HG02852 (cell line): ENCODE data around the gene SORBS2.
"Not testable (repeated sequence)": the region's sequence is repeated elsewhere in the genome, so short reads cannot be mapped to it uniquely, and the experiment has no call there.

Source experiments
- ATAC-seq: cut with Tn5 transposase; IDR thresholded peaks from one replicate; pipeline ENCODE4 v1.9.1; 2021; ENCODE audit warnings: mild to moderate bottlenecking, moderate library complexity; ENCODE audit not compliant: unreplicated experiment

Gene SORBS2

DNA sequence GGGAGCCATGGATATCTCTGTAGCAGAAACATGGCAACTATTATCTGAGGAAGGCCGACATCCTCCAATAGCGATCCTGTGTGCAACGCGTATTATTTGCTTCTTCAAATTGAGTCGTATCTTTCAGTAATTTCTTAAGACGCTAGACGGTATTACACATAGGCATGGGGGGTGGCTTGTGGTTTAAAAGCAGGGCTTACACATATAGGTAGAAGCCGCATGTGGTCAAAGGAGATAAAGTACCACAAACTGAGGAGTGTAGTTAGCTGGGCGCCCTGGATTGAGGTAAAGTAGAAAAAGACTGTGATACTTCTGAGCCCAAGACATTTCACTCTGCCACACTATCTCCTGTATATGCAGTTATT, 94.6 kb downstream of the SORBS2 start:
- no peak for ATAC-seq

DNA sequence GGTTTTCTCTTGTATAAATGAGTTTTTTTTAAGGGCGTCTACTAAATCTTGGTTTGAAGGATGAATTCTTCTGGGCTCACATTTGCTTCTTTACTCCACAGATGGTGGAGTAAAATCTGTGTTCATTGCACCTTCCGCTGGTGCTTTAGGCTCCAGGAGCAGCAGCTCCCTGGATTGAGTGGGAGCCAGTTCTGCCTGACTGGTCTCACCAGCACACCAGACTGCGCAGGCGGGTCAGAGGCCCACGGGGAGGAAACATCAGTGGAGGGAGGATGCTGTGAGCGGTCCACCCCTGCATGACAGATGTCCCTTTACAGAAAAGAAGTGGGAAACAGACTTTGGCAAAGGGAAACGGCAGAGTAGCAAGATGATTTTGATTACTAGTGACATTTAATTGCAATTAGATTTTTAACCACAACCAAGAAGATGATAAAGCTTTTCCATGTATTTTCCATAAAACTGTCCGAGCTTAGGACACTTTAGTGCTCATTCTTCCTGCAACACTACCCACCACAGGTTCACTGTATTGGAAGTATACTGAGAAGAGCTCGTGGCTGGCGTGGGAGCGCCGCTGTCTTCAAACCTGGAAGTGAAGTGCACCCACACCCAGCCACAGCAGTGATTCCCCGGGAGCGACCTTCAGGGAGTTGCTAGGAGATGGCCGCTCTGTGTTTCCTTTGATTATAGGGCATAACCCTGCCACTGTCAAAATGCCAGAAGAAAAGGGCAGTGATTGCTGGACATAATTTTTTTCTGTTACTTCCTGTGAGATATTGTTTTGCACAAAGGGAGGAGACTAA, 95.2 kb downstream of the SORBS2 start:
- ATAC-seq: no peak

DNA sequence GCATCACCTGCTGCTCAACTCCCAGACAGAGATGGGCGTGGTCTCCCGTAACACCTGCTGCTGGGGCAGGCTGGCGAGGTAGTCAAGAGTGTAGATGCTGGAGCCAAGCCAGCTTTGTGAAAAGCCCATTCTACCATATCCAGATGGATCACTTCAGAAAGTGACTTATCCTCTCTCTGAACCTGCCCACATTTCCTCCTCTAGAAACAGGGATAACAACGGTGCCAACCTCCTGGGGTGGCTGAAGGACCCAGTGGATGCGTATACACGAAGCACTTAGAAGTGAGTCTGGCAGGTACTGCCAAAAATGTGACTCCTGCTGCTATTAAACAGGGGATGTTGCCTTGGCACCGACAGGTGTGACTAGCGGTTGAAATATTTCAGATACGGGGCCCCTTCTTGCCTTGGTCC, 95.8 kb downstream of the SORBS2 start:
- no peak for ATAC-seq

DNA sequence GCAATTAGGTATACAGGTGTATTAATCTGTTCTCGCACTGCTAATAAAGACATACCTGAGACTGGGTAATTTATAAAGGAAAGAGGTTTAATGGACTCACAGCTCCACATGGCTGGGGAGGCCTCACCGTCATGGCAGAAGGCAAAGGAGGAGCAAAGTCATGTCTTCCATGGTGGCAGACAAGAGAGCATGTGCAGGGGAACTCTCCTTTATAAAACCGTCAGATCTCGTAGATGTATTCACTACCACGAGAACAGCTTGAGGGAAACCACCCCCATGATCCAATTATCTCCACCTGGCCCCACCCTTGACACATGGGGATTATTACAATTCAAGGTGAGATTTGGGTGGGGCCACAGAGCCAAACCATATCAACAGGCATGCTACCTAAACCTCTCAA, 97.5 kb downstream of the SORBS2 start:
- ATAC-seq: not testable (repeated sequence)

DNA sequence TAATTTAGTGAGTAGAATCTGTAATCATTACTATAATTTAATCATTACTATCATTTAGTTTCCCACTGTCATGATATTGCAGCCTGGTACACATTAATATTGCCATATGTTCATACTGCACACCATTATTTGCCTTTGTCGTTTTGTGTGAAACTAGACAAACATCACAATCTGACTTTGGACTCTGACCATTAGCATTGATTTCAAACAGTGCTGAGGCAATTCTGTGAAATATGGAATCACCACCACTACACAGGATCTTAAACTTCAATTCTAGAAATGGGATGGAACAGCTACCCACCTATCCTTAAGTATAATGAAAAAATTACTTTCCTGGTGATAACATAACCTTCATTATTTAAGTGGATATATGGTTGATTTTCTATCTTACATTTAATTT, 98.3 kb downstream of the SORBS2 start:
- no peak for ATAC-seq

DNA sequence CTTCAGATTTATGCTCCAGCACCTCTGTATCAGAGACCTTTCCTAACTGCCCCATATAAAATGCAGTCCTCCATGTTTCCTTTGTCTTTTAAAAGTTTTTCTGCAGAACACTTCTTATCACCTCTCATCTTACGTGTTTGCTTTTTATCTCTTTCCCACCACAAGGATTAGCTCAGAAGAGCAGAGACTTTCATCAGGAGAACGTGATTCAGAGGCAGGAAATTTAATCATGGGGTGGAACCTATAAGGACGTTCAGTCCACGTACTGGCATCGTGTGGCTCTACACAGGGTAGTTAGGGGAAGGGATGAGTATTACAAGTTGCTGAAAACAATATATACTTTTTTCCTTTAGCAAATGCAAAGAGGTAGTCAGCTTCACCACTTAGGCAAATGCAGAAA, 98.7 kb downstream of the SORBS2 start:
- no peak for ATAC-seq

DNA sequence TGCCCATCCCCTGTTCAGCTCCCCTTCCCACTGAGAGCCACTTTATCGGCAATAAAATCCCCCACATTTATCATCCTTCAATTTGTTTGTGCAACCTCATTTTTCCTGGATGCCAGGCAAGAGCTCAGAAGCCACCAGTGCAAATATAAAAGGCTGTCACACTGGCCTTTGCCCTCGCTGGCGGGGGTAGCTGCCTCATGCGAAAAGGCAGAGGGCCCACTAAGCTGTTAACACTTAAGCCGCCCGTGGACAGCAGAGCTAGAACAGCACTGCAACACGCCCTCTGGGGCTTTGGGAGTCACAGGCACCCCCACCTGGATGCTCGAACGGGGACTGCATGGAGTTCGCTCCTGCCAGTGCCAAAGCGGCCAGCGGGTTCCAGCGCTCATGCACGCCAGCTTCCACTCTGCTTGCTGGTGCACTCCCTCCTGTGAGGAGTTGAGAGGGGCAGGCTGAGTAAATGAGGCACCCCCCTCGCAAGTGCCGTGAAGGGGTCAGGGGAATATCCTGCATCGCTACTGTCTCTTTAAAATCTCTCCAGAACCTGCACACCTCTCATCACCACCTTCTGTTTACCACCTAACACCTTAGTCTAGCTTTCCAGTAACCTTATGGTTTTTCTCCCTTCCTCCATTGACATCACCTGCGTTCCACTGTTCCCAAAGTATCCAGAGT, 99.5 kb downstream of the SORBS2 start:
- no peak for ATAC-seq

DNA sequence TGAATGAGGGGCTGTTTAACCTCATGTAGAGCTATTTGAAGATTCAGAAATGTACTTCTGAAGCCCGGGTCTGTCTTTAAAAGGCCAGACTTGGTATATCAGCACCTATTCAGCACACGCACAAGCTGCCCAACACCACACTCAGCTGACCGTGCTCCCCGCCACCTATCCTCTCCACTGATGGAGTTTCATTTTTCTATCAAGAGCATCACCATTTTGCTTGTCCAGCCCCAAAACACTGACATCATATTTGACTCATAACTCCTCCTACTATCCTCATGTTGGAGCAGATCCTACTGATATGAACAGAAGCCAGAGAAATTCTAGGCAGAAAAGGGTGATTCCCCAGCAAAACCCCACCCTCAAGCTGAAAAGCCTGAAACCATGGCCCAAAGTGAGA, 100.3 kb downstream of the SORBS2 start:
- no peak for ATAC-seq

DNA sequence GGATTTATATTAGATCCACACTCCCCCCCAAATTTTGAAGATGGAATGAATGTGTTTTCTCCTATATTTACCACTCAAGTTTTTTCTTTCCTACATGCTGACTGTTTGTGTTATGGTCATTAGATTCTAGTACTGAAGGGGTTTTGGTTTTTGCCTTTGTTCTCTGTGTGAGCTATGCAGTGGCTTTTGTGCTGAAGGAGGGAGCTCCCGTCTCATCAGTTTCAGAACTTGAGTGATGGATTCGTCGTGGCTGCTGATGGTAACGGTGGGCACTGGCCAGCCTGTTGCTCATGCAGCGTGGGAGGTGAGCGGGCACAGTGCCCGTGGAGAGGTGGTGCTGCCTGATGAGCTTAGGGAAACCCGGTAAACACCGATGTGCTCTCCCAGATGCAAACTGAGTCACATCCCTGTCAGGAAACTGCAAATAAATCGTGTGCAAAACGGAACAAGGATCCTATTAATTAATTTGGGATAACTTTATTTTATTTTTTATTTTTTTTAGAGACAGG, 101.5 kb downstream of the SORBS2 start:
- no peak for ATAC-seq

DNA sequence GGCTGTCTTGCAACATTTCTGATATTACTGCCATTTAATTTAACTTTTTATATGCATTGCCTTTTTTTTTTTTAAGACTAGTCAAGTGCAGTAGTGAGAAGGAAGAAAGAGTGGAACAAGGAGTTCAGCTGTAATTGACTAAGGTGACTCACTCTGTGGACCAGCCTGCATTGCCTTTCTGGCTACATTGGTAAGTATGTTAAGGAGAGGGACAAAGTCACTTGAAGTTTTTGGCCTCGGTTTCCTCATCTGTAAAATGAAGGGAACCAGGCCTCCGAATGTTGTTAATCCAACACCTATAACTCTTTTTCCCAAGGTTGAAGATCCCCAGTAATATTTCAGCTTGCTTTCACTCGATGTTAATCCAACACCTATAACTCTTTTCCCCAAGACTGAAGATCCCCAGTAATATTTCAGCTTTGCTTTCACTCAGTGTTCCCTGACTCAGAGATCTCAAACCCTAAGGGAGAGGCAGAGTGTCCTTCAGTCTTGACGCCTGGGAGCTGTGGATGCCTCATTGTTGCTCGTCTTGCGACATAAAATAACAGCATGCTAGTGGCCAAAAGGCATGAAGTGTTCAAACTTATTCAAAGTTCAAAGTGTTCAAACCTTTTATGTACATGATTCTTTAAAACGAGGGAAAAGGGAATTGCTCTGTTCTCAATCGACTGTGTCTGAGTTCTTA, 102.0 kb downstream of the SORBS2 start:
- no peak for ATAC-seq

DNA sequence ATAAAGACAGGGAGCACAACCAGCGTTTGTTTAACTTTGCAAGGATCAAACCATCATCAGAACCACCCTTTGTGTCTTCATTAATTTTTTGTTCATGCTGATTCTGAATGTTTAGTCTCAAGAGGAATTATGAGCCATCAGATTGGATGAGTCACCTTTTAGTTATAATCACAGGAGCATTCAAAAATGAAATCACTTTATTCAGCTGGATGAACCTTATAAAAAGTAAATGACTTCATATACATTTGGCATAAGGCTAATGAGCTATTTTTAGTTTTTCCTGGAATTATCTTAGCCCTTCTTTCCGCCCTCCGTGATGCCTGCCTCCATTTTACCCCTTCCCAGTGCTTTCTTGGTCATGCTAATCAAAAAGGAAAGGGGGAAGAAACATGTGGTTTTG, 103.6 kb downstream of the SORBS2 start:
- ATAC-seq: no peak

DNA sequence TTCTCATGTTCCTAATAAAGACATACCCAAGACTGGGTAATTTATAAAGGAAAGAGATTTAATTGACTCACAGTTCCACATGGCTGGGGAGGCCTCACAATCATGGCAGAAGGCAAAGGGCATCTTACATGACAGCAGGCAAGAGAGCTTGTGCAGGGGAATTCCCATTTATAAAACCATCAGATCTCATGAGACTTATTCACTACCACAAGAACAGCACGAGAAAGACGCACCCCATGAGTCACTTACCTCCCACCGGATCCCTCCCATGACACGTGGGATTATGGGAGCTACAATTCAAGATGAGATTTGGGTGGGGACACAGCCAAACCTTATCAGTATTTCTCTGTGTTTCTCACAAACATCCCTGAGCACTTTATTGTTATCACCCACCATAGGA, 104.4 kb downstream of the SORBS2 start:
- ATAC-seq: not testable (repeated sequence)

DNA sequence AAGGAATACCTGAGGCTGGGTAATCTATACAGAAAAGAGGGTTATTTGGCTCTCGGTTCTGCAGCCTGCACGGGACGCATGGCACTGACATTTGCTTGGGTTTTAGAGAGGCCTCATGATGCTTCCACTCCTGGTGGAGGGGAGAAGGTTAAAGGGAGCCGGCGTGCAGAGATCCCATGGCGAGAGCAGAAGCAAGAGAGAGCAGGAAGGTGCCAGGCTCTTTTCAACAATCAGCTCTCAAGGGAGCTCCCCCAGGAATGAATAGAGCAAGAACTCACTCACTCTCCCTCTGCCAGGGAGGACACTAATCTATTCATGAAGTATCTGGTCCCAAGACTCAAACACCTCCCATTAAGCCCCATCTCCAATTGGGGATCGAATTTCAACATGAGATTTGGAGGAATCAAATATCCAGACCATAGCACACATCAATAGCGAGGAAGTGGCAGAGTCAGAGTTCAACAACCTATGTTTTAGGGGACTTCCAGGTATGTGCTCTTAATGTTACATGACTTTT, 109.8 kb downstream of the SORBS2 start:
- no peak for ATAC-seq

DNA sequence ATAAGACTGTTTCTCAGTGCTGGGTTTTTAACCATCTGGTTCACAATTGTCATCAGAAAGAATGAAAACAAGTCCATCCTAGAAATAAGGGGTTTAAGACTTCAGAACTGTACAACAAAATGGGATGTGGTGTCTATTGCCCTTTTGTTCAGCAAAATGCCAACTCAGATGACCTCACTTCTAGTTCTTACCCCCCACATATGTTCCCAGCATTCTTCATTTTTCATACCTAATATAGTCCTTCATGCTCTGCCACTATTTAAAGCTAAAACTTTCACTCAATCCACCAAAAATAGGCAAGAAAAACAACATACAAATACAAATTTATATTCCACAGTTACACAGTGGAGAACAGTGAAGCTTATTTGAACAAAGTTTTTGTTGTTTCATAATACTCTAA, 111.4 kb downstream of the SORBS2 start:
- ATAC-seq: no peak

DNA sequence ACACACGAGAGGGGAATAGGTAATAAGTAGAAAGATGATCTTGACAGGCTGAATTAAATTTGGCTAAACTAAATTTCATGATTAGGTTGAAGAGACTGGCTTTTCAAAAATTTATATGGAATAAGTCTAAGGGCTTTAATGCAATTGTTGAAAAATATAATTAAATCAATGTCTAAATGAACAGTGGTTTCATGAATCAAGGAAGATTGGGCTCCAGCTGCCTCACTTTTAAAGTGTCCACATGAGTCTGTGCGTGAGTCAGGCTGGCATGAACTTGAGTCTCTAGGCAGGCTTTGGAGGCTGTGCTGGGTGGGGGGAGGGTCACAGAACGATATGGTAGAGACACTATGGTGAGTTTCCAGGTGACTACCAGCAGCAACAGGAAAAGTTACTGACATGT, 111.9 kb downstream of the SORBS2 start:
- ATAC-seq: no peak

DNA sequence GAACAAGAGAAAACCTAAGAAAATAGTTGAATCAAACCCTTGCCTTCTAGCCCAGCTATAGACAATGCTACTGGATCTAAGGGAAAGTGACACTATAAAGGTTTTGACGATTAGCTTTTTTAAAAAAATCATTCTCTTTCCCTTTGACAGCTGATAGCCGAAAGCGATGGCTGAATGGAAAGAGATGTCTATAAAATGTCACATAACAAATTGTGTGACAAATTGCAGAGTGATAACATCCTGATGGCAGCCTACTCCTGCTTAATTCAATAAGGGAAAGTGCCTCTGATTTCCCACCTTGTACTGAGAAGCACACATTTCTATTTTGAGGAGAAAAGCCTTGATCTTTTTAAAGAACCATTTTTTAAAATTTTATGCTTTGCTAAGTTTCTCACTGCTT, 114.5 kb downstream of the SORBS2 start:
- no peak for ATAC-seq

DNA sequence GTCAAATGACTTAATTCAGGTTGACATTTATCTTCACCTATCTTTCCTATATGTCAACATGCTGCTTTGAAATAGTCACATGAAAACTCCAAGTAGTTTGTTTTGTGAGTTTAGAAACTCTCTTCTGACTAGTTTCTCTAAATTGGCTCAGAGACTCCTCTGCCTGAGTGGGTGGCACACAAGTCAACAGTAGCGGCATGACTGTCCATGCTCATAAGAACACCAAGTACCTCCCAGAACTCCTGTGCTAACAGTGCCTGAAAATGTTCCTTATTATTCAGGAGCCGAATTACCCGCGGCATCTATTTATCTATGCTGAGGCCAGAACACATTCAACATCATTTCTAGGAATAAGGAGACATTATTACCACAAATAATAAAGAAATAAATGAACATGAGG, 116.3 kb downstream of the SORBS2 start:
- no peak for ATAC-seq

DNA sequence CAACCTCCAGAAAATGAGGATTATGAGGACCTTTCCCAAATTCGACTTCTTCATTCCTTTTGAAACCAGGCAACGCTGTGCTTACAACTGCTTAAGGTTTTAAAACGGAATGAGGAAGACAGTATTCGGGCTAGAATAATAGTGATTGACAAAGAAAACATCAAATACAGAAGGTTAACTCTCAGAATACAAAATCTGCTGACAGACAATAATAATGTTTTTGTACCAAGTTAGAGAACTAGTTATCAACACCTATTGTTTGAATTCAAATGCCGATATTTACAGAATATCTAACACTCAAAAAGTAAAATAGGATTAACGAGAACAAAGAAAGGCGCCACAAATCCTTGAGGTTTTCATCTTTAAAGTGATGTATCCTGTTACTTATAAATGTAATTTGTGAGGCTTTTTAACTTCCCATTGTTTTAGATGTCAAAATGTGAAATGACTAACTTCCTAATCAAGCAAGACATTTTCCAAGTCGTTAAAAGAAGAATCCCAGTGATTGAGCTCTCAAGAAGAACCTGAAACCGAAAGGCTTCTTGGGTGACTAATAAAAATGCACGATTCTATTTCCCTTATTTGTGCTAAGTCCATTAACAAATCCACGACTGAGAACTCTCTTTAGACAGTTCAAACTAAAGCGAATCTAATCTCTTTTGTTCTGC, 118.3 kb downstream of the SORBS2 start:
- ATAC-seq: no peak

DNA sequence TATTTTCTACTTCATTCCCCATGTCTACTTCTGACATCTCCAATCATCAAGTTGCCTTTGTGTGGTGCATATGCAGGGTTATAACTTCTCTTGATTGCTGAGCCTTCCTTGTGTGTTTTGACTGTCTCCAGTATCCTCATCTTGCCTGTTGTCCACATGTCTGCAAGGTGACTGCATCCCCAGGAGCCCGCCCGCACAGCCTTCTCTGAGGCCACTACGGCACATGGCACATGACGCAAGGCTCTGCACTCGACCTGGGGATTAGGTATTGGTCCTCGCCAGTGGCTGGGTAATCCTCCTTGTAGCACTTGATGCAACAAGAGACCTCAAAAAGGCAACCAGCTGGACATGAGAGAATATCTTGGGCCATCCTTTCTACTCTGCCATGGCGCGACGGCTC, 122.6 kb downstream of the SORBS2 start:
- no peak for ATAC-seq

DNA sequence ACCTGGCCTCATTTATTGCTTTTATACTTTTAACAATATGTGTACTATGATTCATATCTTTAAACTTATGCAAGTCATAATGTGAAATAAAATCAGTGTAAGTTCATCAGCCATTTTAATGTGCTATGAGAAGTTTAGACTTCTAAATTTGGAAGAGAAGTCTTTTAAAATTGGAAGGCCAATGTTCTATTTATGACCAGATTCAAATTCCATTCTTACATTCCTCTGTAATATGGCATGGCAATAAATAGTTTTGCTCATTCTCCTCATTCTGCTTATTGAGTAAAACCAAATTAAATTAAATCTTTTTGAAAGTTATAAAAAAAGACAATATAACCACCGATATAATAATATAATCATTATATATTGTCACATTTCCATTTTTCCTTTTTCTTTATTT, 126.2 kb downstream of the SORBS2 start:
- ATAC-seq: no peak

DNA sequence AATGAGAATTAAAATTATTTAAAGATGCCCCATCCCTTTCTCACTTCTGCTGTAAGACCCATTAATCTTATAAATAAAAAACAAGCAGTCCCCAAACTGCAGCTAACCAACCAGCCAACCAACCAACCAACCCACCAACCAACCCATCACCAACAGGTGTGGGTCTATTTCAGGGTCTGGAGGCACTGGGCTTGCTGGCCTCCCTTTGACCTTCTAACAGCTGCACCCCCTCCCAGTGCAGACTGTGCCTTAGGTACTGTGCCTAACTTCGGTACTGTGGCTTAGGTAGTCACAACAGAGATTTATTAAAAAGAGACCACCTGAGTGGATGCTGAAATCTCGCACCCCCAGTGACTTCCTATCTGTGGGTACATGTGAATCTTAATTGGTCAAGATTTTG, 128.1 kb downstream of the SORBS2 start:
- no peak for ATAC-seq
